ENCODE data around the gene RABAC1.

The RABAC1 gene

GRCh38 chr19:41921577-41922576 lies 37.2 kb downstream of the RABAC1 start:
- no peak for TF ChIP-seq CTCF (IDR thresholded peaks at IDR 0.05; ENCODE audit: control insufficient read depth, insufficient read depth, low read depth, low read length, missing control alignments)
- DNase-seq (ENCODE audit: low read depth) = no peak
- no peak overlapping the region for H3K4me3 ChIP-seq (ENCODE audit: control insufficient read depth, low read depth, low read length)

- H3K4me3 ChIP-seq (ENCODE audit: control insufficient read depth, low read depth, low read length) = no peak overlapping the region
- DNase-seq (ENCODE audit: low read depth) = no peak
- no peak for TF ChIP-seq CTCF (IDR thresholded peaks at IDR 0.05; ENCODE audit: control insufficient read depth, insufficient read depth, low read depth, low read length, missing control alignments)
Measured at GRCh38 chr19:41920882-41921576, 38.1 kb downstream of the RABAC1 start.

GRCh38 chr19:41919948-41920712 lies 39.0 kb downstream of the RABAC1 start:
- no peak overlapping the region for H3K4me3 ChIP-seq (ENCODE audit: control insufficient read depth, low read depth, low read length)
- no peak for DNase-seq (ENCODE audit: low read depth)
- TF ChIP-seq CTCF (IDR thresholded peaks at IDR 0.05; ENCODE audit: control insufficient read depth, insufficient read depth, low read depth, low read length, missing control alignments) = no peak

- DNase-seq (ENCODE audit: low read depth) = no peak
- no peak overlapping the region for H3K4me3 ChIP-seq (ENCODE audit: control insufficient read depth, low read depth, low read length)
- TF ChIP-seq CTCF (IDR thresholded peaks at IDR 0.05; ENCODE audit: control insufficient read depth, insufficient read depth, low read depth, low read length, missing control alignments) = no peak
Measured at GRCh38 chr19:41918653-41919244, 40.4 kb downstream of the RABAC1 start.

GRCh38 chr19:41918095-41918494 lies 41.0 kb downstream of the RABAC1 start:
- no peak for DNase-seq (ENCODE audit: low read depth)
- H3K4me3 ChIP-seq (ENCODE audit: control insufficient read depth, low read depth, low read length) = no peak overlapping the region
- no peak for TF ChIP-seq CTCF (IDR thresholded peaks at IDR 0.05; ENCODE audit: control insufficient read depth, insufficient read depth, low read depth, low read length, missing control alignments)

- no peak for TF ChIP-seq CTCF (IDR thresholded peaks at IDR 0.05; ENCODE audit: control insufficient read depth, insufficient read depth, low read depth, low read length, missing control alignments)
- no peak for DNase-seq (ENCODE audit: low read depth)
- H3K4me3 ChIP-seq (ENCODE audit: control insufficient read depth, low read depth, low read length) = no peak overlapping the region
Measured at GRCh38 chr19:41917676-41918075, 41.4 kb downstream of the RABAC1 start.
